Tibial artery (tissue), 4 donors: ENCODE results near the gene TUBA4B.

Source experiments
- DNase-seq, 2 donors: peaks; one replicate each; pipeline ENCODE4 v3.0.0-alpha.2; 2019
- H3K27ac ChIP-seq, 2 donors: fragments of 200-600 bp; sonication (generic) in 1 of 2; 1 replicate in 1 of 2; 2 replicates in 1 of 2; pipeline ENCODE4 v1.5.1; 2018 to 2019; ENCODE audit warnings: mild to moderate bottlenecking in 1 of 2
- H3K27me3 ChIP-seq, 2 donors: fragments of 200-600 bp; sonication (generic) in 1 of 2; one replicate each; pipeline versions ENCODE4 v1.5.1 to v1.6.0; 2016 to 2019
- H3K36me3 ChIP-seq, 3 donors: fragments of 200-600 bp; sonication (generic) in 2 of 3; one replicate each; pipeline ENCODE4 v1.5.1; 2016 to 2019; ENCODE audit warnings: mild to moderate bottlenecking in 2 of 3
- H3K4me1 ChIP-seq, 4 donors: fragments of 200-600 bp; sonication (generic) in 2 of 4; 1 replicate in 3 of 4; 2 replicates in 1 of 4; pipeline ENCODE4 v1.5.1; 2016 to 2019
- H3K4me3 ChIP-seq, 2 donors: fragments of 200-600 bp; sonication (generic) in 1 of 2; 1 replicate in 1 of 2; 2 replicates in 1 of 2; pipeline ENCODE4 v1.5.1; 2018 to 2019; ENCODE audit warnings: mild to moderate bottlenecking in 2 of 2
- H3K9me3 ChIP-seq, 3 donors: fragments of 200-600 bp; sonication (generic) in 1 of 3; one replicate each; pipeline ENCODE4 v1.5.1; 2016 to 2019
- CTCF ChIP-seq, 2 experiments: fragments of 200-600 bp in 1 of 2; fragments of 450-650 bp in 1 of 2; IDR thresholded peaks; one replicate each; pipeline ENCODE4 v1.5.1; 2017 to 2019; ENCODE audit warnings: antibody characterized with exemption in 2 of 2, mild to moderate bottlenecking in 1 of 2, moderate library complexity in 1 of 2
- intact Hi-C: fragments of 100-400 bp; cut with DNase I; formaldehyde crosslinking; loops from one replicate; pipeline ENCODE4 v1.15.0; 2023; ENCODE audit warnings: low total_unique reads

Gene TUBA4B

DNA sequence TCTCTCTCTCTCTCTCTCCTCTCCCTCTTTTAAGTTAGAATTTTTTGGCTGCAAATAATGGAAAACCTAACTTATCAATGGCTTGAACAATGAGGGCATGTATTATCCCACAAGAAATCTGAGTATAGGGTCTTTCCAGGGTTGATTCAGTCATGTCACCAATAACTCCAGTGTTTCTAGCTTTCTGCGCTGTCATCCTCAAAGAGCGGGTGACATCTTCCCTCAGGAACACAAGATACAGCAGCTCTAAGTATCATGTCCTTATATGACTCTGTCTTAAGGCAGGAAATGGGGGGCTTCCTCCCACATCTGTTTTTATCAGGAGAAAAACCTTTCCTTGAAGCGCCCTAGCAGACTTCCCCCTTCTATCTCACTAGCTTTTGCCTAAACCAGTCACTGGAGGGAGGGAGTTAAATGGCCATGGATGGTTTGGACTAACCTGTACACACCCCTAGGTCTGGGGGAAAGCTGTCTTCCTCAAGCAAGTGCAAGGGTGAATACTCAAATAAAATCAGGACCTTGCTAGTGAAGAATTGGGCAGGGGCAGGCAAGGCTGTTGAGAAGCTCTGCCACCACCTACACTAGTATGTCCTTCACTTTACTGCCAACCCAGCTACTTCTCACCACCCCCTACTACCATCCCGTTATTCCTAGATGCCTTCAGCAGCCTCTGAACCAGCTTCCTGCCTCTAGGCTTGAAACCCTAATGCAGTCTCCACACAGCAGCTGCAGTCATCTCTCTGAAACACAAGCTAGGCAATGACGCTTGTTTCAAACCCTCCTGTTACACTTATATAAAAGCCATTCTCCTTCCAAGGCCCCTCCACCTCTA, 8.2 kb downstream of the TUBA4B start:
- no peaks in the 10 kb centered on the region for H3K9me3 ChIP-seq
- H3K27ac ChIP-seq: no peak overlapping the region
- no peak for TF ChIP-seq CTCF (IDR thresholded peaks at IDR 0.05)
- peaks cover 0 to 22% of the 10 kb centered on the region in 2 donors for H3K27me3 ChIP-seq
- H3K4me1 ChIP-seq: no peaks in the 10 kb centered on the region
- no peak for DNase-seq
- intact Hi-C loops: no loop called here
- H3K4me3 ChIP-seq: no peak overlapping the region
- H3K36me3 ChIP-seq: no peaks in the 10 kb centered on the region

GRCh38 chr2:219266232-219266631, 13.2 kb downstream of the TUBA4B start:
- Histone ChIP-seq H3K4me3 (no peak overlapping the region), H3K9me3 (no peaks in the 10 kb centered on the region), H3K36me3 (no peaks in the 10 kb centered on the region), H3K27me3 (peaks cover 0 to 1% of the 10 kb centered on the region in 2 donors), H3K27ac (no peak overlapping the region), H3K4me1 (no peaks in the 10 kb centered on the region)
- intact Hi-C loops: no loop called here
- DNase-seq: no peak
- TF ChIP-seq CTCF (IDR thresholded peaks at IDR 0.05): no peak

GRCh38 chr2:219266886-219267285, 13.8 kb downstream of the TUBA4B start:
- no peaks in the 10 kb centered on the region for H3K4me1 ChIP-seq
- H3K27ac ChIP-seq: no peak overlapping the region
- H3K9me3 ChIP-seq: no peaks in the 10 kb centered on the region
- no peak for TF ChIP-seq CTCF (IDR thresholded peaks at IDR 0.05)
- H3K27me3 ChIP-seq: no peaks in the 10 kb centered on the region
- intact Hi-C loops: no loop called here
- H3K36me3 ChIP-seq: no peaks in the 10 kb centered on the region
- DNase-seq: no peak
- H3K4me3 ChIP-seq: no peak overlapping the region

DNA sequence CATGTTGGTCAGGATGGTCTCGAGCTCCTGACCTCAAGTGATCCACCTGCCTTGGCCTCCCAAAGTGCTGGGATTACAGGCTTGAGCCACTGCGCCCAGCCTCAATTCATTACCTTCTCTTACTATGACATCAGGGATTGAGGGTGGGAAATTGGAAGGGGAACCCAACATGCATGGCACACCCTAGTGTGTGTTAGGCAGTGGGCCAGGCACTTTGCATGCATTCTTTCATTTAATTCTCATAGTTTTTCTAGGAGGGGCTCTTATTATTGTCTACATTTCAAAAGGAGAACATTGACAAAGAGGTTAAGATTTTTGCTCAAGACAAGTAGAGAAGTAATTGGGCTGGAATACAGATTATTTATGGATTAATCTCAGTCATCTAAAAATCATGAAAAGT, 15.3 kb downstream of the TUBA4B start:
- intact Hi-C loops: no loop called here
- Histone ChIP-seq H3K4me3 (no peak overlapping the region), H3K27ac (no peak overlapping the region), H3K36me3 (no peaks in the 10 kb centered on the region), H3K4me1 (no peaks in the 10 kb centered on the region), H3K27me3 (no peaks in the 10 kb centered on the region), H3K9me3 (no peaks in the 10 kb centered on the region)
- no peak for DNase-seq
- no peak for TF ChIP-seq CTCF (IDR thresholded peaks at IDR 0.05)

GRCh38 chr2:219269362-219270054, 16.5 kb downstream of the TUBA4B start:
- no peaks in the 10 kb centered on the region for H3K27me3 ChIP-seq
- TF ChIP-seq CTCF (IDR thresholded peaks at IDR 0.05): no peak
- no peaks in the 10 kb centered on the region for H3K36me3 ChIP-seq
- no peak overlapping the region for H3K4me3 ChIP-seq
- DNase-seq: no peak
- intact Hi-C loops: no loop called here
- peaks cover 0 to 9% (median 6%) of the 10 kb centered on the region in 4 donors for H3K4me1 ChIP-seq
- H3K9me3 ChIP-seq: no peaks in the 10 kb centered on the region
- no peak overlapping the region for H3K27ac ChIP-seq
